ENCODE results near the gene ATP12A. TPM values are rescaled to one million over a fixed set of nuclear protein-coding genes. Genes with fewer than 3 reads are reported as not detected.

Gene ATP12A
- total RNA-seq, 1 donor from 2014 or later: not detected

DNA sequence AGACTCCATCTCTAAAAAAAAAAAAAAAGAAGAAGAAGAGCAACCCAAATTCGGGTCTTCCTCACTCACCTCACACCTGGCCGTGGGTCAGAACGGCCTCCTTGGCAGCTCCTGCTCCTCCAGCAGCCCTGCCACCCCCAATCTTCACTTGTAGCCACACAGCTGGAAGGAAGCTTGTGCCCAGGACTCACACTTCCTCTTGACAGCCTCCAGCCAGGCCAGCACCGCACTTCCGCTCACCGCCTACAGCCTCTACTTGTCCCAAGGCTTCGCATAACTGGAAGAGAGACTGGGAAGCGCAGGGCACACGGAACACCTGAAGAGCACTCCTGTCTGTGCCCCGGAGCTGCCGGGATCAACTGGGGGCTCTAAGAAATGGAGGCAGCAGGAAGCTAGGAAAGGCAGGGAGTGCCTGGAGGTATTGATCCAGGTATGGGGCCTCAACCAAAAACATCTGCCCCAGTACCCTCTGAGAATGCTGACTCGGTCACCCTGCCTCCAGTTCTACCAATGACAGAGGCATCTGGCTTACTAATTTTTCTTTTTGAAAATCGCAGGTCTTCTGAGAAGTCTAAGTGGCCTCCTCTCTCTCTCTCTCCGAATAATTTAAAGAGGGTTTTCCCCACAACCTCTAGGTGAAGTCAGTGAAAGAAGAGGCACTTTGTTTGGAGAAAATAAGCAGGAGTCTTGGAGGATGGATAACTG lies 31.1 kb upstream of the ATP12A start:
- intact Hi-C loops (cut with micrococcal nuclease): no loop called here

DNA sequence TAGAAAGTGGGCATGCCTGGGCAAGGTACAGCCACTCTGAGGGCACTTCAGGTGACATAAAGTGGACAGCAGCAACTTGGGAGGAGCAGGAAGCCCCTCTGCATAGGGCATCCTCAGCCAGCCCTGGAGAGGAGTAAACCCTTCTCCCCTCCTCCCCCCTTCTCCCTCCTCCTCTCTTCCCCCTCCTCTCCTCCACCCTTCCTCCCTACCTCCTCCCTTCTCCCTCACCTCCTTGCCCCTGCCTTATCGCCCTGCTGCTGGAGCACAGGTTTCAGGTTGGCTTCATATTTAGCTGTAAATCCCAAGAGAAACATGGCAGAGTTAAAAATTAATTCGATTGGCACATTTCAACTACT lies 30.5 kb upstream of the ATP12A start:
- Histone ChIP-seq H3K36me3 (no peaks in the 10 kb centered on the region), H3K27me3 (ENCODE audit: low read depth) (peaks cover 9% of the 10 kb centered on the region), H3K27ac (replicated peaks) (no peak overlapping the region), H3K4me1 (no peaks in the 10 kb centered on the region), H3K4me3 (no peak overlapping the region), H3K9me3 (replicated peaks) (no peaks in the 10 kb centered on the region)
- no peak for DNase-seq
- TF ChIP-seq, protein P1, sequence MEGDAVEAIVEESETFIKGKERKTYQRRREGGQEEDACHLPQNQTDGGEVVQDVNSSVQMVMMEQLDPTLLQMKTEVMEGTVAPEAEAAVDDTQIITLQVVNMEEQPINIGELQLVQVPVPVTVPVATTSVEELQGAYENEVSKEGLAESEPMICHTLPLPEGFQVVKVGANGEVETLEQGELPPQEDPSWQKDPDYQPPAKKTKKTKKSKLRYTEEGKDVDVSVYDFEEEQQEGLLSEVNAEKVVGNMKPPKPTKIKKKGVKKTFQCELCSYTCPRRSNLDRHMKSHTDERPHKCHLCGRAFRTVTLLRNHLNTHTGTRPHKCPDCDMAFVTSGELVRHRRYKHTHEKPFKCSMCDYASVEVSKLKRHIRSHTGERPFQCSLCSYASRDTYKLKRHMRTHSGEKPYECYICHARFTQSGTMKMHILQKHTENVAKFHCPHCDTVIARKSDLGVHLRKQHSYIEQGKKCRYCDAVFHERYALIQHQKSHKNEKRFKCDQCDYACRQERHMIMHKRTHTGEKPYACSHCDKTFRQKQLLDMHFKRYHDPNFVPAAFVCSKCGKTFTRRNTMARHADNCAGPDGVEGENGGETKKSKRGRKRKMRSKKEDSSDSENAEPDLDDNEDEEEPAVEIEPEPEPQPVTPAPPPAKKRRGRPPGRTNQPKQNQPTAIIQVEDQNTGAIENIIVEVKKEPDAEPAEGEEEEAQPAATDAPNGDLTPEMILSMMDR (IDR thresholded peaks at IDR 0.05; ENCODE audit: borderline replicate concordance): no peak
- intact Hi-C loops (cut with micrococcal nuclease): no loop called here

More for the DNA sequence above, 31.1 kb upstream of the ATP12A start:
- H3K36me3 ChIP-seq: no peaks in the 10 kb centered on the region
- peaks cover 9% of the 10 kb centered on the region for H3K27me3 ChIP-seq (ENCODE audit: low read depth)
- H3K27ac ChIP-seq (replicated peaks): no peak overlapping the region
- no peak overlapping the region for H3K4me3 ChIP-seq
- TF ChIP-seq, protein P1 (IDR thresholded peaks at IDR 0.05; ENCODE audit: borderline replicate concordance): no peak
- H3K4me1 ChIP-seq: no peaks in the 10 kb centered on the region
- no peaks in the 10 kb centered on the region for H3K9me3 ChIP-seq (replicated peaks)
- DNase-seq: no peak

DNA sequence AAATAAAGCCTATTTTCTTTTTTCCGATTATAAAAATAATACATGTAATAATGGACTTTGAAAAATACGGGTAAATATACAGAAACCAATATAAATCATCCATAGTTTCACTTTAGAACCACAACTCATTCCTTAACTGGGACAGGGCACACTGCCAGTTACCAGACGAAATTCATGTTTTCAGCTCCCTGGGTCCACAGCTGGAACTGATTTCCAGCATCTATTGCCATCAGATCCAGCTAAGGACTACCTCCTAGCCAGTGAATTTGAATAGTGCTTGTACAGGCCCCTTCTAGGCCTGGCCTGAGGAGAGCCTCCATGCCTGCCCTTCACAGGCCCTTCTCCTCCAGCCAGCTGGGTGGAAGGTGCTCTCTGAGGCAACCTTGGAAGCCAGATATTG lies 30.0 kb upstream of the ATP12A start:
- Histone ChIP-seq H3K27me3 (ENCODE audit: low read depth) (peaks cover 9% of the 10 kb centered on the region), H3K9me3 (replicated peaks) (no peaks in the 10 kb centered on the region), H3K4me3 (no peak overlapping the region), H3K27ac (replicated peaks) (no peak overlapping the region), H3K36me3 (no peaks in the 10 kb centered on the region), H3K4me1 (no peaks in the 10 kb centered on the region)
- TF ChIP-seq, protein P1 (IDR thresholded peaks at IDR 0.05; ENCODE audit: borderline replicate concordance): no peak
- no peak for DNase-seq
- intact Hi-C loops (cut with micrococcal nuclease): no loop called here

DNA sequence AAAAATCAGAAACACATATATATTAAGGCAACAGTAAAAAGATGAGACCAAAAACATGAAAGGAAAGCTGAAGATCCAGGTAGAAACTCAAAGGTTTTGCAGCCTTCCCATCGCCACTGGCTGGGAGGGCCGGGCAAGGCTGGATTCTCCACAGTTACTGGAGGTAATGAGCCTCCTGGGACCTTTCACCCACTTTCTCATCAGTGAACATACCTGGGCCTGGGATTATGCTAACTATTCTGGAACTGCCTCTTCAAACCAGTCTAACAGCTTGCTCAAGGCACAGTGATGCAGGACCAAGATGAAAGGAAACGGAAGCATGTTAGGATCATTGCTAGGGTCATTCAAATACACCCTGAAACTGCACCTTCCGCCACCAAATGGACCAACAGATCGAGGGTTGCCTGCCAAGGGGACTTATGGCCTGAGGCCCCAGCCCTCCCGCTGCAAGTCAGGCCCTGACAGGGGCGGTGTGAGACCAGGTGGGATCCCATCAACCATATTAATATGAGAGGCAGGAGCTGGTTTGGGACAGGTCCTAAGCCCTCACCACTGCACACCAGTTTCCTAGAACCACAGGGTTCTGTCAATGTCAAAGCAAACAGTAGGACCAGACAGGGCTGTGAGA lies 28.4 kb upstream of the ATP12A start:
- DNase-seq: no peak
- no peaks in the 10 kb centered on the region for H3K9me3 ChIP-seq (replicated peaks)
- H3K36me3 ChIP-seq: no peaks in the 10 kb centered on the region
- H3K4me1 ChIP-seq: no peaks in the 10 kb centered on the region
- peaks cover 9% of the 10 kb centered on the region for H3K27me3 ChIP-seq (ENCODE audit: low read depth)
- H3K4me3 ChIP-seq: no peak overlapping the region
- TF ChIP-seq, protein P1 (IDR thresholded peaks at IDR 0.05; ENCODE audit: borderline replicate concordance): no peak
- intact Hi-C loops (cut with micrococcal nuclease): no loop called here
- no peak overlapping the region for H3K27ac ChIP-seq (replicated peaks)

DNA sequence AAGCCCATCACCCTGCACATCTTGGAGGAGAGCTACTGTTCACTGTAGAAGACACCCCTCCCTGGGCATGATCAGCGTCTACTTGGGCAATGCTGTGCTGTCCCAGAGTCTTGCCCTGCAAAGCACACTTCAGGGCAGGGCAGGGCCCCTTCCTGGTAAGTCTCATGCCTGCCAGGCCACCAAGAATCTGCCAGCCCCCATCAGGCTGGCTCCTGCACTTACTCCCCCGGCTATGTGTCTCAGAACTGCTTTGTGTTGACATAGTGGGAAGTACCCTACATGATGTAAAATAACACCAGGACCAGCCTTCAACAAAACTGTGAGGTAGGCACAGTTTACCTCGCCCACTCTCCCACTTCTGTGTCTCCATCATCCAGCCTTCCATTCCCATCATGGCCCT lies 27.8 kb upstream of the ATP12A start:
- no peak overlapping the region for H3K27ac ChIP-seq (replicated peaks)
- peaks cover 9% of the 10 kb centered on the region for H3K27me3 ChIP-seq (ENCODE audit: low read depth)
- no peaks in the 10 kb centered on the region for H3K4me1 ChIP-seq
- H3K4me3 ChIP-seq: no peak overlapping the region
- TF ChIP-seq, protein P1 (IDR thresholded peaks at IDR 0.05; ENCODE audit: borderline replicate concordance): no peak
- H3K36me3 ChIP-seq: no peaks in the 10 kb centered on the region
- intact Hi-C loops (cut with micrococcal nuclease): no loop called here
- H3K9me3 ChIP-seq (replicated peaks): no peaks in the 10 kb centered on the region
- DNase-seq: no peak

Measured in left ventricle myocardium inferior (tissue), 1 donor.